K562 (cell line): ENCODE data around the gene COL4A1. TPM values are rescaled to one million over a fixed set of nuclear protein-coding genes. Genes with fewer than 3 reads are reported as not detected.

Experiments used
- ATAC-seq: fragments of 200-7000 bp; cut with Tn5 transposase; 3 replicates; pipeline ENCODE4 v1.9.1; 2020; ENCODE audit warnings: moderate library complexity
- BruUV-seq: library from RNA; stranded (reverse); fragments of 400-500 nt; replicated peaks from 2 replicates; lab custom pipeline; 2021; lab: Mats Ljungman, UMichigan
- CTCF ChIA-PET: fragments of 300-600 bp; formaldehyde crosslinking; extraction: SDS; loops from one replicate; lab custom pipeline; 2021; ENCODE audit warnings: low intra/inter-chr PET ratio; lab: Yijun Ruan, JAX
- POLR2A ChIA-PET: fragments of 300-600, 350-650 bp; sonication (Branson Sonifier 250); formaldehyde crosslinking; extraction: SDS; loops from one replicate; lab custom pipeline; 2021; ENCODE audit warnings: antibody characterized with exemption, inconsistent platforms; lab: Yijun Ruan, JAX
- DNase-seq, 4 experiments: peaks; one replicate each; pipeline versions ENCODE4 v3.0.0 to v3.0.0-alpha.2; 2011 to 2018; ENCODE audit warnings: low spot score in 3 of 4, mixed read lengths in 3 of 4; ENCODE audit errors: extremely low read depth in 1 of 4
- FAIRE-seq: peaks from 2 replicates; lab custom pipeline; 2011; peaks lifted over from hg19 to GRCh38; lab: Jason Lieb, UNC
- H2AFZ ChIP-seq: 2 replicates; pipeline ENCODE4 v1.6.0; 2011; ENCODE audit warnings: low read depth, low read length, control low read depth, inconsistent platforms
- H3K27ac ChIP-seq: fragments of 200-600 bp; 3 replicates; pipeline ENCODE4 v1.8.0; 2011; ENCODE audit warnings: low read depth, mild to moderate bottlenecking, control low read depth, inconsistent platforms, low read length, moderate library complexity, mixed read lengths; ENCODE audit errors: extremely low read depth
- H3K27me3 ChIP-seq, 2 experiments: fragments of 300-600 bp in 1 of 2; 2 replicates in 1 of 2; 3 replicates in 1 of 2; pipeline versions ENCODE4 v1.6.0 to v1.8.0; 2011; ENCODE audit warnings: inconsistent platforms in 2 of 2, low read length in 2 of 2, mild to moderate bottlenecking in 1 of 2, mixed read lengths in 1 of 2, moderate library complexity in 1 of 2; ENCODE audit not compliant: control insufficient read depth in 2 of 2, insufficient read depth in 2 of 2
- H3K36me3 ChIP-seq: fragments of 300-600 bp; 3 replicates; pipeline ENCODE4 v1.8.0; 2011; ENCODE audit warnings: mild to moderate bottlenecking, low read length, inconsistent platforms; ENCODE audit not compliant: control insufficient read depth, insufficient read depth
- H3K4me1 ChIP-seq, 2 experiments: fragments of 200-600 bp in 1 of 2; replicated peaks in 1 of 2; 2 replicates in 1 of 2; 3 replicates in 1 of 2; pipeline versions ENCODE4 v1.5.1 to v1.8.0; 2011; ENCODE audit warnings: inconsistent platforms in 2 of 2, low read length in 2 of 2, mild to moderate bottlenecking in 1 of 2, mixed read lengths in 1 of 2, moderate library complexity in 1 of 2; ENCODE audit not compliant: control insufficient read depth in 2 of 2, insufficient read depth in 2 of 2
- H3K4me2 ChIP-seq: 2 replicates; pipeline ENCODE4 v1.6.1; 2011; ENCODE audit warnings: low read length, control low read depth, inconsistent platforms, mixed read lengths; ENCODE audit not compliant: insufficient read depth
- H3K4me3 ChIP-seq: fragments of 200-600 bp; sonication (generic), shearing (Covaris generic); 2 replicates; pipeline ENCODE4 v1.5.1; 2016; ENCODE audit warnings: control low read depth, inconsistent platforms
- H3K79me2 ChIP-seq: fragments of 200-600 bp; 3 replicates; pipeline ENCODE4 v1.8.0; 2011; ENCODE audit warnings: low read length, inconsistent platforms; ENCODE audit not compliant: control insufficient read depth, insufficient read depth
- H3K9ac ChIP-seq, 2 experiments: 2 replicates each; pipeline versions ENCODE4 v1.6.0 to v1.6.1; 2011; ENCODE audit warnings: low read depth in 2 of 2, low read length in 2 of 2, control low read depth in 1 of 2, inconsistent platforms in 1 of 2, mild to moderate bottlenecking in 1 of 2, mixed read lengths in 1 of 2; ENCODE audit not compliant: insufficient read depth in 1 of 2
- H3K9me1 ChIP-seq: one replicate; pipeline ENCODE4 v1.6.0; 2011; ENCODE audit warnings: inconsistent platforms, mild to moderate bottlenecking, low read length, moderate library complexity; ENCODE audit not compliant: control insufficient read depth, insufficient read depth
- H3K9me3 ChIP-seq: replicated peaks from 2 replicates; pipeline ENCODE4 v1.5.1; 2011; ENCODE audit warnings: low read depth, low read length, inconsistent platforms; ENCODE audit not compliant: control insufficient read depth, insufficient read depth
- H4K20me1 ChIP-seq: replicated peaks from 2 replicates; pipeline ENCODE4 v1.6.1; 2011; ENCODE audit warnings: low read length, inconsistent platforms, mixed read lengths; ENCODE audit not compliant: control insufficient read depth, insufficient read depth
- SMARCA5 ChIP-seq: fragments of 450-650 bp; IDR thresholded peaks from 2 replicates; pipeline ENCODE4 v1.6.1; 2016
- SMARCB1 ChIP-seq: IDR thresholded peaks from 2 replicates; pipeline ENCODE4 v1.6.1; 2011; ENCODE audit warnings: improper control_type of control experiment, low read depth; ENCODE audit not compliant: insufficient read length
- ZNF263 ChIP-seq: sonication (generic); formaldehyde crosslinking; IDR thresholded peaks from 2 replicates; pipeline ENCODE4 v1.8.0; 2022; ENCODE audit warnings: mild to moderate bottlenecking, missing genetic modification reagents, borderline replicate concordance
- WGBS: fragments of 100-300 bp; shearing (Covaris generic); methylation state at CpG from one replicate; pipeline ENCODE4 v1.1.6; 2016; ENCODE audit warnings: low coverage, mixed read lengths; ENCODE audit not compliant: insufficient coverage; ENCODE audit errors: missing lambda C conversion rate; 5-methylcytosine and 5-hydroxymethylcytosine counted together
- in situ Hi-C: fragments of 300-500 bp; cut with MboI; formaldehyde crosslinking; loops from 4 replicates; pipeline ENCODE4 v1.15.0; 2018; ENCODE audit warnings: inconsistent platforms, mixed read lengths
- intact Hi-C: fragments of 100-400 bp; cut with micrococcal nuclease; formaldehyde crosslinking; loops from 2 replicates; pipeline ENCODE4 v1.14.2; 2022
- polyA plus RNA-seq, 8 experiments: library from polyadenylated mRNA; depleted of rRNA in 4 of 8; stranded (reverse) in 5 of 8; unstranded in 3 of 8; fragments of >200 nt; fragmentation: Nextera tagmentation in 2 of 8; fragmentation: Illumina TruSeq in 1 of 8; extraction: Ambion mirVana in 2 of 8; extraction: Trizol in 1 of 8; gene quantifications; 2 replicates each; pipeline versions ENCODE4 v1.2.1 to v1.2.3, GENCODE V29; 2011 to 2014; ENCODE audit warnings: inconsistent platforms in 1 of 8, missing spikeins in 1 of 8
- total RNA-seq, 7 experiments: library from RNA; depleted of rRNA in 6 of 7; stranded (reverse); fragments of >200 nt in 6 of 7; fragmentation: Illumina TruSeq in 2 of 7; extraction: Trizol in 2 of 7; gene quantifications; 2 replicates each; pipeline versions ENCODE4 v1.2.1 to v1.2.3, GENCODE V29; 2011 to 2021; ENCODE audit warnings: low replicate concordance in 1 of 7

Gene COL4A1
- total and polyA plus RNA-seq, 9 of the 15 experiments (the other 6 are each of a cell fraction or from before 2014, with no cell fraction given) = 0.35 TPM; not detected in 8

GRCh38 chr13:110161112-110161882 lies 145.7 kb downstream of the COL4A1 start (continued):
- TF ChIP-seq SMARCB1 = no peak

- ChIA-PET CTCF (no interaction called here), POLR2A (interaction anchor here (0.6 to 1.3 kb wide), 3 partner anchors 9 to 274 kb away, joined by 3 read pairs; no protein-coding TSS in a partner anchor)
- Histone ChIP-seq H3K4me2 (no peak overlapping the region), H4K20me1 (no peaks in the 10 kb centered on the region), H3K27ac (no peak overlapping the region), H2AFZ (no peak overlapping the region), H3K4me1 (no peaks in the 10 kb centered on the region), H3K79me2 (no peaks in the 10 kb centered on the region), H3K36me3 (no peaks in the 10 kb centered on the region), H3K9me1 (no peaks in the 10 kb centered on the region)
- 0% methylated on average over 2 of the region's 2 CpGs for WGBS
- no peak for ATAC-seq
- intact Hi-C loops (no loop called here), in situ Hi-C loops (no loop called here)
- no peak for FAIRE-seq
- no TSS peak for BruUV-seq
- DNase-seq = no peak
- TF ChIP-seq SMARCA5 = no peak
- TF ChIP-seq, all 486 proteins: peak for 0
- no peak overlapping the region for H3K4me3 ChIP-seq
- peaks cover 0 to 5% of the 10 kb centered on the region in 2 experiments; a peak in 3 of 5 replicates for H3K27me3 ChIP-seq
- H3K9me3 ChIP-seq = no peaks in the 10 kb centered on the region
- H3K9ac ChIP-seq = no peak overlapping the region
Measured at GRCh38 chr13:110158226-110158625, 148.7 kb downstream of the COL4A1 start.

GRCh38 chr13:110157718-110158117 lies 149.2 kb downstream of the COL4A1 start:
- no CpG with 5 or more reads among the region's 1 CpG for WGBS
- CTCF ChIA-PET = no interaction called here

More at GRCh38 chr13:110157718-110158117, 149.2 kb downstream of the COL4A1 start:
- no peaks in the 10 kb centered on the region for H3K9me1 ChIP-seq
- H3K36me3 ChIP-seq = no peaks in the 10 kb centered on the region
- no peak overlapping the region for H2AFZ ChIP-seq
- H3K27ac ChIP-seq = no peak overlapping the region
- H3K9me3 ChIP-seq = no peaks in the 10 kb centered on the region
- no peaks in the 10 kb centered on the region for H3K79me2 ChIP-seq
- in situ Hi-C loops = no loop called here
- FAIRE-seq (no peak), DNase-seq (no peak), ATAC-seq (no peak)
- no peak overlapping the region for H3K9ac ChIP-seq
- intact Hi-C loops = no loop called here
- H3K4me2 ChIP-seq = no peak overlapping the region
- POLR2A ChIA-PET = interaction anchor here (0.7 to 1.3 kb wide), 2 partner anchors 9 to 274 kb away, joined by 3 read pairs; no protein-coding TSS in a partner anchor
- TF ChIP-seq ZNF263 (CRISPR knock-in tag) = no peak
- H3K4me1 ChIP-seq = no peaks in the 10 kb centered on the region
- H3K27me3 ChIP-seq = peaks cover 0 to 8% of the 10 kb centered on the region in 2 experiments; a peak in 3 of 5 replicates
- no peaks in the 10 kb centered on the region for H4K20me1 ChIP-seq
- no peak overlapping the region for H3K4me3 ChIP-seq
- BruUV-seq = no TSS peak
